Measurements from ENCODE around the gene PRRX2. TPM values are rescaled to one million over a fixed set of nuclear protein-coding genes. Genes with fewer than 3 reads are reported as not detected.

The PRRX2 gene
- total RNA-seq, 4 donors from 2014 or later = 1.7 to 7.1 (median 4.9) TPM

GRCh38 chr9:129757045-129757444 is 91.6 kb downstream of the PRRX2 start:
- TF ChIP-seq CTCF (IDR thresholded peaks at IDR 0.05; ENCODE audit: low read depth) = no peak

GRCh38 chr9:129759319-129759718 is 93.9 kb downstream of the PRRX2 start:
- TF ChIP-seq CTCF (IDR thresholded peaks at IDR 0.05; ENCODE audit: low read depth) = no peak

- no peak for TF ChIP-seq CTCF (IDR thresholded peaks at IDR 0.05; ENCODE audit: low read depth)
These were observed 94.5 kb downstream of the PRRX2 start for GRCh38 chr9:129759804-129760502.

GRCh38 chr9:129761293-129761900 is 96.0 kb downstream of the PRRX2 start:
- TF ChIP-seq CTCF (IDR thresholded peaks at IDR 0.05; ENCODE audit: low read depth) = no peak

- no peak for TF ChIP-seq CTCF (IDR thresholded peaks at IDR 0.05; ENCODE audit: low read depth)
These were observed 96.5 kb downstream of the PRRX2 start for GRCh38 chr9:129761901-129762369.

- TF ChIP-seq CTCF (IDR thresholded peaks at IDR 0.05; ENCODE audit: low read depth) = no peak
These were observed 97.8 kb downstream of the PRRX2 start for GRCh38 chr9:129762985-129763926.

All from subcutaneous adipose tissue (tissue), 4 donors.